GM18867 (cell line): ENCODE measurements around the gene ADRB1.
A peak's percentile ranks its signal among the peaks of the same experiment; 100 is the strongest.

Experiments used
- ATAC-seq: cut with Tn5 transposase; IDR thresholded peaks from one replicate; pipeline ENCODE4 v1.9.1; 2021; ENCODE audit warnings: mild to moderate bottlenecking, moderate library complexity; ENCODE audit not compliant: unreplicated experiment

The ADRB1 gene

GRCh38 chr10:114043532-114044246 lies at the start of gene ADRB1:
Gene ADRB1 (plus strand): TSS chr10:114043866. CDS start chr10:114044133, 267 bp downstream.
- peak; percentile 68 for ATAC-seq

GRCh38 chr10:113995201-113995600 lies 48.5 kb upstream of the ADRB1 start:
- no peak for ATAC-seq

- ATAC-seq: no peak
These were observed 46.2 kb upstream of the ADRB1 start for GRCh38 chr10:113997428-113997827.

- ATAC-seq: no peak
These were observed 44.1 kb upstream of the ADRB1 start for GRCh38 chr10:113999531-113999930.

GRCh38 chr10:114000457-114001010 lies 43.1 kb upstream of the ADRB1 start:
- ATAC-seq: no peak

- ATAC-seq: no peak
These were observed 41.2 kb upstream of the ADRB1 start for GRCh38 chr10:114002422-114002821.

GRCh38 chr10:114003161-114003941 lies 40.3 kb upstream of the ADRB1 start:
- ATAC-seq: no peak

GRCh38 chr10:114009281-114009996 lies 34.2 kb upstream of the ADRB1 start:
- no peak for ATAC-seq

- ATAC-seq: no peak
These were observed 33.4 kb upstream of the ADRB1 start for GRCh38 chr10:114010316-114010715.

GRCh38 chr10:114012650-114013049 lies 31.0 kb upstream of the ADRB1 start:
- ATAC-seq: no peak

GRCh38 chr10:114015708-114016107 lies 28.0 kb upstream of the ADRB1 start:
- ATAC-seq: no peak

GRCh38 chr10:114017271-114017670 lies 26.4 kb upstream of the ADRB1 start:
- no peak for ATAC-seq

GRCh38 chr10:114017873-114018272 lies 25.8 kb upstream of the ADRB1 start:
- no peak for ATAC-seq

- no peak for ATAC-seq
These were observed 24.4 kb upstream of the ADRB1 start for GRCh38 chr10:114019226-114019625.

GRCh38 chr10:114021154-114021553 lies 22.5 kb upstream of the ADRB1 start:
- ATAC-seq: no peak

- ATAC-seq: no peak
These were observed 21.7 kb upstream of the ADRB1 start for GRCh38 chr10:114021717-114022680.

GRCh38 chr10:114022766-114023597 lies 20.7 kb upstream of the ADRB1 start:
- no peak for ATAC-seq

- ATAC-seq: peak; percentile 92
These were observed 18.6 kb upstream of the ADRB1 start for GRCh38 chr10:114024876-114025610.
